ENCODE measurements around the gene CRAT. TPM values are rescaled to one million over a fixed set of nuclear protein-coding genes. Genes with fewer than 3 reads are reported as not detected.

Gene CRAT
- total RNA-seq, 1 experiment from 2014 or later = 38.8 TPM

GRCh38 chr9:129064499-129064908 is 46.1 kb downstream of the CRAT start:
- intact Hi-C loops (cut with micrococcal nuclease; ENCODE audit: unreplicated experiment) = no loop called here

GRCh38 chr9:129063061-129063460 is 47.5 kb downstream of the CRAT start:
- BruUV-seq (replicated peaks) = no TSS peak
- TF ChIP-seq REST (IDR thresholded peaks at IDR 0.05; ENCODE audit: insufficient read depth in 1 of 2, low read depth in 2 of 2, low read length in 1 of 2) = no peak
- TF ChIP-seq CTCF (IDR thresholded peaks at IDR 0.05) = no peak
- TF ChIP-seq TCF7L2 (IDR thresholded peaks at IDR 0.05; ENCODE audit: low read depth, low read length) = no peak
- no peak for TF ChIP-seq POLR2AphosphoS5 (IDR thresholded peaks at IDR 0.05; ENCODE audit: low read depth, low read length)
- TF ChIP-seq SIN3A (IDR thresholded peaks at IDR 0.05; ENCODE audit: borderline replicate concordance, insufficient read depth, low read depth, low read length) = no peak
- POLR2A ChIA-PET = no interaction called here
- no peaks in the 10 kb centered on the region for H3K4me1 ChIP-seq (ENCODE audit: control insufficient read depth, insufficient read depth, low read length)
- ATAC-seq (no peak), DNase-seq (ENCODE audit: low read depth, low spot score) (no peak)
- H3K27ac ChIP-seq (ENCODE audit: low read length) = no peak overlapping the region
- H3K27me3 ChIP-seq (ENCODE audit: control insufficient read depth, insufficient read depth, low read length) = no peaks in the 10 kb centered on the region
- CTCF ChIA-PET = no interaction called here
- intact Hi-C loops (cut with micrococcal nuclease; ENCODE audit: unreplicated experiment) = no loop called here
- no peaks in the 10 kb centered on the region for H3K9me3 ChIP-seq (ENCODE audit: control insufficient read depth, insufficient read depth, low read depth, low read length)
- H3K4me3 ChIP-seq (ENCODE audit: low read depth in 2 of 2, low read length in 2 of 2) = no peak overlapping the region
- no peaks in the 10 kb centered on the region for H3K36me3 ChIP-seq (ENCODE audit: control insufficient read depth, insufficient read depth, low read length)
- in situ Hi-C loops (cut with HindIII; ENCODE audit: low pct_unique_long_range_greater_than_20kb, low sequenced_read_pairs) = no loop called here

More at GRCh38 chr9:129064499-129064908, 46.1 kb downstream of the CRAT start:
- CTCF ChIA-PET = no interaction called here
- no TSS peak for BruUV-seq (replicated peaks)
- TF ChIP-seq CTCF (IDR thresholded peaks at IDR 0.05) (no peak), REST (IDR thresholded peaks at IDR 0.05; ENCODE audit: insufficient read depth in 1 of 2, low read depth in 2 of 2, low read length in 1 of 2) (no peak), POLR2AphosphoS5 (IDR thresholded peaks at IDR 0.05; ENCODE audit: low read depth, low read length) (no peak), SIN3A (IDR thresholded peaks at IDR 0.05; ENCODE audit: borderline replicate concordance, insufficient read depth, low read depth, low read length) (no peak), TCF7L2 (IDR thresholded peaks at IDR 0.05; ENCODE audit: low read depth, low read length) (no peak)
- no peak overlapping the region for H3K4me3 ChIP-seq (ENCODE audit: low read depth in 2 of 2, low read length in 2 of 2)
- no peaks in the 10 kb centered on the region for H3K36me3 ChIP-seq (ENCODE audit: control insufficient read depth, insufficient read depth, low read length)
- no peak for DNase-seq (ENCODE audit: low read depth, low spot score)
- no peaks in the 10 kb centered on the region for H3K4me1 ChIP-seq (ENCODE audit: control insufficient read depth, insufficient read depth, low read length)
- no peak for ATAC-seq
- no peaks in the 10 kb centered on the region for H3K27me3 ChIP-seq (ENCODE audit: control insufficient read depth, insufficient read depth, low read length)
- POLR2A ChIA-PET = interaction anchor here (0.7 kb wide), 1 partner anchor 16 kb away, joined by 5 read pairs; the partner anchor contains the start of gene DOLPP1
- in situ Hi-C loops (cut with HindIII; ENCODE audit: low pct_unique_long_range_greater_than_20kb, low sequenced_read_pairs) = no loop called here
- no peak overlapping the region for H3K27ac ChIP-seq (ENCODE audit: low read length)
- no peaks in the 10 kb centered on the region for H3K9me3 ChIP-seq (ENCODE audit: control insufficient read depth, insufficient read depth, low read depth, low read length)
